GM23338 (cell line): Measurements from ENCODE around the gene PELO. TPM values are rescaled to one million over a fixed set of nuclear protein-coding genes. Genes with fewer than 3 reads are reported as not detected.

ENCODE experiments used
- ATAC-seq: fragments of 200-7000 bp; cut with Tn5 transposase; 3 replicates; pipeline ENCODE4 v1.9.1; 2020
- DNase-seq: peaks from one replicate; pipeline ENCODE4 v3.0.0-alpha.2; 2015; ENCODE audit warnings: low spot score
- H2AFZ ChIP-seq: fragments of 200-600 bp; sonication (generic); 2 replicates; pipeline ENCODE4 v1.8.0; 2016; ENCODE audit warnings: antibody characterized with exemption, mild to moderate bottlenecking, moderate library complexity
- H3F3A ChIP-seq: fragments of 200-600 bp; sonication (generic); replicated peaks from 2 replicates; pipeline ENCODE4 v1.8.0; 2017; ENCODE audit warnings: antibody characterized with exemption, mixed run types, low read depth
- H3K27ac ChIP-seq: fragments of 200-600 bp; sonication (generic); 2 replicates; pipeline ENCODE4 v1.6.1; 2016; ENCODE audit warnings: low read depth
- H3K27me3 ChIP-seq: fragments of 200-600 bp; sonication (generic); 2 replicates; pipeline ENCODE4 v1.8.0; 2016; ENCODE audit warnings: mild to moderate bottlenecking, mixed run types, moderate library complexity; ENCODE audit not compliant: insufficient read depth
- H3K36me3 ChIP-seq: fragments of 200-600 bp; sonication (generic); 2 replicates; pipeline ENCODE4 v1.8.0; 2016; ENCODE audit warnings: mild to moderate bottlenecking; ENCODE audit not compliant: insufficient read depth
- H3K4me1 ChIP-seq: fragments of 200-600 bp; sonication (generic); 2 replicates; pipeline ENCODE4 v1.8.0; 2016; ENCODE audit warnings: mild to moderate bottlenecking, moderate library complexity; ENCODE audit not compliant: insufficient read depth
- H3K4me2 ChIP-seq: fragments of 200-600 bp; sonication (generic); 2 replicates; pipeline ENCODE4 v1.7.1; 2017; ENCODE audit warnings: mixed run types
- H3K4me3 ChIP-seq: fragments of 200-600 bp; sonication (generic); 2 replicates; pipeline ENCODE4 v1.6.1; 2016; ENCODE audit warnings: mixed run types
- H3K79me2 ChIP-seq: fragments of 200-600 bp; sonication (generic); replicated peaks from 2 replicates; pipeline ENCODE4 v1.8.0; 2017; ENCODE audit warnings: mild to moderate bottlenecking; ENCODE audit not compliant: insufficient read depth
- H3K9me2 ChIP-seq: fragments of 200-600 bp; sonication (generic); 2 replicates; pipeline ENCODE4 v1.8.0; 2017; ENCODE audit not compliant: insufficient read depth
- H4K20me1 ChIP-seq: fragments of 200-600 bp; sonication (generic); replicated peaks from 2 replicates; pipeline ENCODE4 v1.8.0; 2017; ENCODE audit warnings: mild to moderate bottlenecking; ENCODE audit not compliant: insufficient read depth
- H3K27ac Mint-ChIP-seq: 2 replicates; pipeline ENCODE4 v1.8.0; 2020; ENCODE audit warnings: inconsistent platforms, mild to moderate bottlenecking, moderate library complexity, mixed read lengths
- H3K27me3 Mint-ChIP-seq: 3 replicates; pipeline ENCODE4 v1.8.0; 2022; ENCODE audit warnings: low read depth, mild to moderate bottlenecking, moderate library complexity, mixed read lengths, inconsistent platforms; ENCODE audit not compliant: insufficient read depth, poor library complexity
- H3K36me3 Mint-ChIP-seq: 3 replicates; pipeline ENCODE4 v1.8.0; 2021; ENCODE audit warnings: low read depth, mild to moderate bottlenecking, inconsistent platforms, moderate library complexity, mixed read lengths
- H3K4me1 Mint-ChIP-seq: 3 replicates; pipeline ENCODE4 v1.8.0; 2020; ENCODE audit warnings: mild to moderate bottlenecking, inconsistent platforms, mixed read lengths
- H3K4me3 Mint-ChIP-seq: 3 replicates; pipeline ENCODE4 v1.8.0; 2021; ENCODE audit warnings: moderate library complexity, mild to moderate bottlenecking, inconsistent platforms, mixed read lengths
- H3K9me3 Mint-ChIP-seq: 3 replicates; pipeline ENCODE4 v1.8.0; 2020; ENCODE audit warnings: moderate library complexity, mild to moderate bottlenecking, inconsistent platforms, mixed read lengths
- CREB1 ChIP-seq: fragments of 250-450 bp; sonication (Bioruptor Pico); IDR thresholded peaks from 2 replicates; pipeline ENCODE4 v1.5.0; 2020; ENCODE audit warnings: low read depth, mild to moderate bottlenecking, moderate library complexity
- EZH2 ChIP-seq: fragments of 200-600 bp; sonication (generic); IDR thresholded peaks from one replicate; pipeline ENCODE4 v1.8.0; 2017; ENCODE audit warnings: antibody characterized with exemption, mild to moderate bottlenecking, low read depth; ENCODE audit not compliant: unreplicated experiment
- EZH2phosphoT487 ChIP-seq: fragments of 200-600 bp; sonication (generic); IDR thresholded peaks from one replicate; pipeline ENCODE4 v1.8.1; 2018; ENCODE audit warnings: antibody characterized with exemption; ENCODE audit not compliant: unreplicated experiment
- JUNB ChIP-seq: IDR thresholded peaks from one replicate; pipeline ENCODE4 v1.6.1; 2016; ENCODE audit warnings: antibody characterized with exemption; ENCODE audit not compliant: unreplicated experiment
- NANOG ChIP-seq: IDR thresholded peaks from 2 replicates; pipeline ENCODE4 v1.6.1; 2016; ENCODE audit warnings: antibody characterized with exemption, borderline replicate concordance
- POLR2AphosphoS5 ChIP-seq: IDR thresholded peaks from 2 replicates; pipeline ENCODE4 v1.6.1; 2016; ENCODE audit warnings: antibody characterized with exemption, low read depth
- STAT1 ChIP-seq: IDR thresholded peaks from one replicate; pipeline ENCODE4 v1.6.1; 2016; ENCODE audit warnings: antibody characterized with exemption; ENCODE audit not compliant: unreplicated experiment
- ZNF114 ChIP-seq: fragments of 250-450 bp; sonication (Bioruptor Pico); IDR thresholded peaks from 2 replicates; pipeline ENCODE4 v1.5.0; 2020; ENCODE audit warnings: mild to moderate bottlenecking, moderate library complexity
- polyA plus RNA-seq: library from polyadenylated mRNA; unstranded; fragments of >200 nt; fragmentation: Nextera tagmentation; extraction: Ambion mirVana; gene quantifications from 2 replicates; pipeline ENCODE4 v1.2.1, GENCODE V29; 2016
- total RNA-seq: library from RNA; depleted of rRNA; stranded (reverse); fragments of >200 nt; shearing (Covaris generic); gene quantifications from 2 replicates; pipeline ENCODE4 v1.2.3, GENCODE V29; 2014
- TF ChIP-seq, protein P1 (sequence below): IDR thresholded peaks from 2 replicates; pipeline ENCODE4 v1.6.1; 2016; ENCODE audit warnings: antibody characterized with exemption
- TF ChIP-seq, protein P2 (sequence below): IDR thresholded peaks from one replicate; pipeline ENCODE4 v1.6.1; 2018; ENCODE audit warnings: antibody characterized with exemption; ENCODE audit not compliant: unreplicated experiment

PELO gene
- total and polyA plus RNA-seq, 2 experiments from 2014 or later: 13.6 to 15.6 TPM

DNA sequence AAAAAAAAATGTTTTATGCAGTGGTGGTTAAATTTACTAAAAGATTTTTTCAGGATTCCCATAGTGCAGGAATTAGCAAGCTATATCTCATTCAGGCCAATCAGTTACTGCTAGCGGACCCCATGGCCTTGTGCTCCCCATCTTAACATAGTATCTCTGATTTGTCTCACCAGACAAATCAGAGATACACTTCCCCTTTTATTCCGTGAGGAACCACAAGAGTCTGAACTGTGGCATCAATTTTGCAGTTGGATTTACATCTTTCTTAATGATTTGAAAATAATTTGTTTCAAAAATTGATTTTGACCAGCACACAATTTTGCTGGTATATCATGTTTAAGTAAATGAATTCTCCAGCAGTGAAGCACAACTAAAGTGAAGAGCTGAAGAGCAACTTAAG, 17.9 kb downstream of the PELO start:
- H3K9me3 Mint-ChIP-seq: no peaks in the 10 kb centered on the region
- Histone ChIP-seq H3K79me2 (peaks cover 51% of the 10 kb centered on the region), H4K20me1 (no peaks in the 10 kb centered on the region), H3F3A (no peaks in the 10 kb centered on the region), H3K4me3 (no peak overlapping the region), H3K4me2 (no peak overlapping the region), H3K27ac (no peak overlapping the region), H3K9me2 (no peaks in the 10 kb centered on the region), H3K4me1 (peaks cover 32% of the 10 kb centered on the region), H2AFZ (no peak overlapping the region), H3K36me3 (no peaks in the 10 kb centered on the region), H3K27me3 (no peaks in the 10 kb centered on the region)
- H3K36me3 Mint-ChIP-seq: peaks cover 24% of the 10 kb centered on the region; the same call in 2 of the 3 replicates
- ATAC-seq (no peak), DNase-seq (no peak)
- no peak for TF ChIP-seq EZH2
- TF ChIP-seq, protein P1, sequence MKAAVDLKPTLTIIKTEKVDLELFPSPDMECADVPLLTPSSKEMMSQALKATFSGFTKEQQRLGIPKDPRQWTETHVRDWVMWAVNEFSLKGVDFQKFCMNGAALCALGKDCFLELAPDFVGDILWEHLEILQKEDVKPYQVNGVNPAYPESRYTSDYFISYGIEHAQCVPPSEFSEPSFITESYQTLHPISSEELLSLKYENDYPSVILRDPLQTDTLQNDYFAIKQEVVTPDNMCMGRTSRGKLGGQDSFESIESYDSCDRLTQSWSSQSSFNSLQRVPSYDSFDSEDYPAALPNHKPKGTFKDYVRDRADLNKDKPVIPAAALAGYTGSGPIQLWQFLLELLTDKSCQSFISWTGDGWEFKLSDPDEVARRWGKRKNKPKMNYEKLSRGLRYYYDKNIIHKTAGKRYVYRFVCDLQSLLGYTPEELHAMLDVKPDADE: no peak
- TF ChIP-seq, protein P2, sequence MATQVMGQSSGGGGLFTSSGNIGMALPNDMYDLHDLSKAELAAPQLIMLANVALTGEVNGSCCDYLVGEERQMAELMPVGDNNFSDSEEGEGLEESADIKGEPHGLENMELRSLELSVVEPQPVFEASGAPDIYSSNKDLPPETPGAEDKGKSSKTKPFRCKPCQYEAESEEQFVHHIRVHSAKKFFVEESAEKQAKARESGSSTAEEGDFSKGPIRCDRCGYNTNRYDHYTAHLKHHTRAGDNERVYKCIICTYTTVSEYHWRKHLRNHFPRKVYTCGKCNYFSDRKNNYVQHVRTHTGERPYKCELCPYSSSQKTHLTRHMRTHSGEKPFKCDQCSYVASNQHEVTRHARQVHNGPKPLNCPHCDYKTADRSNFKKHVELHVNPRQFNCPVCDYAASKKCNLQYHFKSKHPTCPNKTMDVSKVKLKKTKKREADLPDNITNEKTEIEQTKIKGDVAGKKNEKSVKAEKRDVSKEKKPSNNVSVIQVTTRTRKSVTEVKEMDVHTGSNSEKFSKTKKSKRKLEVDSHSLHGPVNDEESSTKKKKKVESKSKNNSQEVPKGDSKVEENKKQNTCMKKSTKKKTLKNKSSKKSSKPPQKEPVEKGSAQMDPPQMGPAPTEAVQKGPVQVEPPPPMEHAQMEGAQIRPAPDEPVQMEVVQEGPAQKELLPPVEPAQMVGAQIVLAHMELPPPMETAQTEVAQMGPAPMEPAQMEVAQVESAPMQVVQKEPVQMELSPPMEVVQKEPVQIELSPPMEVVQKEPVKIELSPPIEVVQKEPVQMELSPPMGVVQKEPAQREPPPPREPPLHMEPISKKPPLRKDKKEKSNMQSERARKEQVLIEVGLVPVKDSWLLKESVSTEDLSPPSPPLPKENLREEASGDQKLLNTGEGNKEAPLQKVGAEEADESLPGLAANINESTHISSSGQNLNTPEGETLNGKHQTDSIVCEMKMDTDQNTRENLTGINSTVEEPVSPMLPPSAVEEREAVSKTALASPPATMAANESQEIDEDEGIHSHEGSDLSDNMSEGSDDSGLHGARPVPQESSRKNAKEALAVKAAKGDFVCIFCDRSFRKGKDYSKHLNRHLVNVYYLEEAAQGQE: no peak
- no peak for TF ChIP-seq NANOG
- TF ChIP-seq ZNF114: no peak
- no peak for TF ChIP-seq CREB1
- TF ChIP-seq POLR2AphosphoS5: no peak
- peaks cover 24% of the 10 kb centered on the region; the same call in 2 of the 3 replicates for H3K4me1 Mint-ChIP-seq
- H3K4me3 Mint-ChIP-seq: no peak overlapping the region
- no peak overlapping the region for H3K27ac Mint-ChIP-seq
- no peaks in the 10 kb centered on the region for H3K27me3 Mint-ChIP-seq

DNA sequence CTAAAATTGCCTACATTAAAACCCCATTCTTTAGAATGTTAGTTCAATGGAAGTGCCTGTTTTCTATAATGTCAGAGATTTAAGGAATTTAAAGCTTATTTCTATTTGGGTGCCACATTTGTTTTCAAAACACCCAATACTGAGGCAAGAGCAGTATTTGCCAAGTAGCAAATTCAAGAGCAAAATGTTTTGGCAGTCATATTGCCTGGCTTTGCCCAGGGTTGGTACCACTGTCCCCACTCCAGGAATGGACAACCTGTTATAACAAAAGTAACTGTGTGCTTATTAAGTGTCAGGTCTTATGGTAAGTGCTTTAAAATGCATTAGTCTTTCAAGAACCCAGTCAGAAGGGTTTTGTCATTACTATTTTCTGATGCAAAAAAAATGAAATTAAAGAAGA, 19.3 kb downstream of the PELO start:
- H3K27me3 Mint-ChIP-seq: no peaks in the 10 kb centered on the region
- no peaks in the 10 kb centered on the region for H3F3A ChIP-seq
- no peak overlapping the region for H3K27ac ChIP-seq
- no peak overlapping the region for H3K27ac Mint-ChIP-seq
- peaks cover 19% of the 10 kb centered on the region; the same call in 2 of the 3 replicates for H3K4me1 Mint-ChIP-seq
- no peaks in the 10 kb centered on the region for H3K9me2 ChIP-seq
- H3K4me1 ChIP-seq: peaks cover 21% of the 10 kb centered on the region
- no peaks in the 10 kb centered on the region for H4K20me1 ChIP-seq
- no peaks in the 10 kb centered on the region for H3K9me3 Mint-ChIP-seq
- no peaks in the 10 kb centered on the region for H3K36me3 ChIP-seq
- H3K79me2 ChIP-seq: peaks cover 37% of the 10 kb centered on the region
- H3K36me3 Mint-ChIP-seq: peaks cover 13% of the 10 kb centered on the region; the same call in 2 of the 3 replicates
- no peak overlapping the region for H3K4me3 ChIP-seq
- H2AFZ ChIP-seq: no peak overlapping the region
- no peaks in the 10 kb centered on the region for H3K27me3 ChIP-seq
- H3K4me2 ChIP-seq: no peak overlapping the region
- ATAC-seq (no peak), DNase-seq (no peak)
- H3K4me3 Mint-ChIP-seq: no peak overlapping the region
- TF ChIP-seq NANOG: no peak
- no peak for TF ChIP-seq CREB1
- TF ChIP-seq EZH2phosphoT487: no peak
- TF ChIP-seq JUNB: no peak
- TF ChIP-seq, protein P2: no peak
- no peak for TF ChIP-seq STAT1
- no peak for TF ChIP-seq POLR2AphosphoS5
